HG03565 (cell line): ENCODE measurements around the gene CASTOR1.
A peak's percentile ranks its signal among the peaks of the same experiment; 100 is the strongest.

Experiments used
- ATAC-seq: cut with Tn5 transposase; IDR thresholded peaks from one replicate; pipeline ENCODE4 v1.9.1; 2021; ENCODE audit warnings: mild to moderate bottlenecking, moderate library complexity; ENCODE audit not compliant: unreplicated experiment

The CASTOR1 gene

GRCh38 chr22:30266445-30267381 lies 22.6 kb downstream of the CASTOR1 start, which contains the start of gene OSM:
Gene OSM (minus strand): TSS chr22:30266851. CDS start chr22:30266799, 52 bp downstream.
- no peak for ATAC-seq

- peak; percentile 52 for ATAC-seq
These were observed 23.4 kb downstream of the CASTOR1 start for GRCh38 chr22:30265823-30266444.

GRCh38 chr22:30265131-30265720 lies 24.1 kb downstream of the CASTOR1 start:
- ATAC-seq, result no peak

GRCh38 chr22:30263883-30264282 lies 25.4 kb downstream of the CASTOR1 start:
- no peak for ATAC-seq

GRCh38 chr22:30262917-30263741 lies 26.2 kb downstream of the CASTOR1 start:
- ATAC-seq, result no peak

- no peak for ATAC-seq
These were observed 27.2 kb downstream of the CASTOR1 start for GRCh38 chr22:30262112-30262511.

GRCh38 chr22:30261134-30261533 lies 28.2 kb downstream of the CASTOR1 start:
- no peak for ATAC-seq

GRCh38 chr22:30260682-30261081 lies 28.6 kb downstream of the CASTOR1 start:
- ATAC-seq, result no peak

- ATAC-seq, result no peak
These were observed 29.0 kb downstream of the CASTOR1 start for GRCh38 chr22:30260276-30260675.

GRCh38 chr22:30254314-30254713 lies 35.0 kb downstream of the CASTOR1 start:
- no peak for ATAC-seq

GRCh38 chr22:30253205-30253852 lies 36.0 kb downstream of the CASTOR1 start:
- no peak for ATAC-seq

GRCh38 chr22:30252411-30253204 lies 36.7 kb downstream of the CASTOR1 start:
- no peak for ATAC-seq

GRCh38 chr22:30251711-30252110 lies 37.6 kb downstream of the CASTOR1 start:
- no peak for ATAC-seq

GRCh38 chr22:30250661-30251267 lies 38.5 kb downstream of the CASTOR1 start:
- ATAC-seq, result no peak

- no peak for ATAC-seq
These were observed 39.2 kb downstream of the CASTOR1 start for GRCh38 chr22:30250039-30250565.

GRCh38 chr22:30249049-30250038 lies 40.0 kb downstream of the CASTOR1 start:
- no peak for ATAC-seq

GRCh38 chr22:30248484-30248883 lies 40.8 kb downstream of the CASTOR1 start:
- ATAC-seq, result no peak

- no peak for ATAC-seq
These were observed 41.3 kb downstream of the CASTOR1 start for GRCh38 chr22:30247974-30248373.
